AG04450 (cell line): ENCODE data around the gene LENG1. TPM values are rescaled to one million over a fixed set of nuclear protein-coding genes. Genes with fewer than 3 reads are reported as not detected.

Experiments used
- CTCF ChIA-PET: fragments of 300-600, 350-600 bp; formaldehyde crosslinking; extraction: SDS; loops from one replicate; lab custom pipeline; 2022; ENCODE audit warnings: antibody characterized with exemption, inconsistent platforms; lab: Charles Lee
- POLR2A ChIA-PET: fragments of 350-600 bp; formaldehyde crosslinking; extraction: SDS; loops from one replicate; lab custom pipeline; 2021; ENCODE audit warnings: antibody characterized with exemption, inconsistent platforms; lab: Yijun Ruan, JAX
- DNase-seq: peaks from one replicate; pipeline ENCODE4 v3.0.0-alpha.2; 2011; ENCODE audit warnings: low read depth, low spot score
- H3K27ac ChIP-seq: one replicate; pipeline ENCODE4 v1.5.1; 2012; ENCODE audit warnings: low read depth, low read length, control low read depth
- H3K27me3 ChIP-seq: one replicate; pipeline ENCODE4 v1.6.0; 2012; ENCODE audit warnings: low read length; ENCODE audit not compliant: control insufficient read depth, insufficient read depth
- H3K4me3 ChIP-seq: 2 replicates; pipeline ENCODE4 v1.5.1; 2011; ENCODE audit warnings: mild to moderate bottlenecking, low read depth, low read length, control low read depth
- H3K9me3 ChIP-seq: 2 replicates; pipeline ENCODE4 v1.5.1; 2012; ENCODE audit warnings: low read length; ENCODE audit not compliant: control insufficient read depth, insufficient read depth
- polyA plus RNA-seq: library from polyadenylated mRNA; depleted of rRNA; stranded (reverse); fragments of >200 nt; gene quantifications from 2 replicates; pipeline ENCODE4 v1.2.3, GENCODE V29; 2011
- TF ChIP-seq, protein P1 (sequence below): IDR thresholded peaks from 2 replicates; pipeline ENCODE4 v1.5.1; 2011; ENCODE audit warnings: low read depth, low read length, control low read depth, inconsistent platforms

Gene LENG1
- polyA plus RNA-seq, 1 experiment, result 3.3 TPM

DNA sequence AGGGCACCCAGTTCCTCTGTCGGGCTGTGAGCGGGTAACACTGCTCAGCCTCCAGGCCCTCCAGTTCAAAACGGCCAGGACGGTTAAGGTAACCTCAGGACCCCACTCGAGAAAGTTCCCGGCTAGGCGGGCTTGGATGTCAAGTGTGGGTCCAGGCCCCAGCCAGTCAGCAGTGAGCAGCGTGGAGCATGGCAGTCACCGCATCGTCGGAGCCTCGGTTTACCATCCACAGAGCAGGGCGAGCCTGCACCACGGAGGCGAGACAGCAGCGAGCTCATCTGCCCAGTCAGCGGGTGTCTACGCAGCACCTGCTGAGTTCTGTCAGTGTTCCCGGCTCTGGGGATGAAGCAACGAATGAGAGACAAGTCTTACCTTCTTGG lies 29.9 kb downstream of the LENG1 start:
- TF ChIP-seq, protein P1, sequence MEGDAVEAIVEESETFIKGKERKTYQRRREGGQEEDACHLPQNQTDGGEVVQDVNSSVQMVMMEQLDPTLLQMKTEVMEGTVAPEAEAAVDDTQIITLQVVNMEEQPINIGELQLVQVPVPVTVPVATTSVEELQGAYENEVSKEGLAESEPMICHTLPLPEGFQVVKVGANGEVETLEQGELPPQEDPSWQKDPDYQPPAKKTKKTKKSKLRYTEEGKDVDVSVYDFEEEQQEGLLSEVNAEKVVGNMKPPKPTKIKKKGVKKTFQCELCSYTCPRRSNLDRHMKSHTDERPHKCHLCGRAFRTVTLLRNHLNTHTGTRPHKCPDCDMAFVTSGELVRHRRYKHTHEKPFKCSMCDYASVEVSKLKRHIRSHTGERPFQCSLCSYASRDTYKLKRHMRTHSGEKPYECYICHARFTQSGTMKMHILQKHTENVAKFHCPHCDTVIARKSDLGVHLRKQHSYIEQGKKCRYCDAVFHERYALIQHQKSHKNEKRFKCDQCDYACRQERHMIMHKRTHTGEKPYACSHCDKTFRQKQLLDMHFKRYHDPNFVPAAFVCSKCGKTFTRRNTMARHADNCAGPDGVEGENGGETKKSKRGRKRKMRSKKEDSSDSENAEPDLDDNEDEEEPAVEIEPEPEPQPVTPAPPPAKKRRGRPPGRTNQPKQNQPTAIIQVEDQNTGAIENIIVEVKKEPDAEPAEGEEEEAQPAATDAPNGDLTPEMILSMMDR, result no peak
- Histone ChIP-seq H3K27me3 (peaks cover 3% of the 10 kb centered on the region), H3K27ac (no peak overlapping the region), H3K9me3 (peaks cover 4% of the 10 kb centered on the region), H3K4me3 (no peak overlapping the region)
- ChIA-PET POLR2A (no interaction called here), CTCF (no interaction called here)
- no peak for DNase-seq

DNA sequence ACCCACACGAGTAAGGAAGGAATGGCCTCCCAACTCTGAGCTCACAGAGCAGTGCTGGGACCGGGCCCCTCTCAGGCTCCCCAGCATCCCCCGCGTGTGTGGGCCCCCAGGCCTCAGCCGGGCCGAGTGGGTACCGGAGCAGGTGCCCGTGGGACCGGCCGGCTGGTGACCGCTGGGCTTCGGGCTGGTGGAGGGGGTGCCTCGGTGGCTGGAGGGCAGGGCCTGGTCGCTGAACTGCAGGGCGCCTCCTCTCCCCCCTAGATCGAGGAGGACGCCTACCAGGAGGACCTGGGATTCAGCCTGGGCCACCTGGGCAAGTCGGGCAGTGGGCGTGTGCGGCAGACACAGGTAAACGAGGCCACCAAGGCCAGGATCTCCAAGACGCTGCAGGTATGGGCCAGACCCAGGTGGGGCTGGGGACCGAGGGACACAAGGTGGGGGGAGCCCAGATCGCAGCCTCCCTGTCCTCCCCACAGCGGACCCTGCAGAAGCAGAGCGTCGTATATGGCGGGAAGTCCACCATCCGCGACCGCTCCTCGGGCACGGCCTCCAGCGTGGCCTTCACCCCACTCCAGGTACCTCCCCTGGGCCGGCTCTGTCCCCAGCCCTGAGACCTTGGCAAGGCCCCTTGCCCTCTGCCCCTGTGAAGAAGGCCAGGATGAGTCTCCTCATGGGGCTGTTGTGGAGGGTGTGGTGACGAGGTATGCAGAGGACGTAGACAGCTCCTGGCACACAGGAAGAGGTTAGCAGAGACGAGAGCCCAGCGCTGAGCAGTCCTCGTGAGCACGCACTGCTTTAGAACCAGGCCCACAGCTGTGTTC lies 30.5 kb downstream of the LENG1 start:
- POLR2A ChIA-PET, result no interaction called here

DNA sequence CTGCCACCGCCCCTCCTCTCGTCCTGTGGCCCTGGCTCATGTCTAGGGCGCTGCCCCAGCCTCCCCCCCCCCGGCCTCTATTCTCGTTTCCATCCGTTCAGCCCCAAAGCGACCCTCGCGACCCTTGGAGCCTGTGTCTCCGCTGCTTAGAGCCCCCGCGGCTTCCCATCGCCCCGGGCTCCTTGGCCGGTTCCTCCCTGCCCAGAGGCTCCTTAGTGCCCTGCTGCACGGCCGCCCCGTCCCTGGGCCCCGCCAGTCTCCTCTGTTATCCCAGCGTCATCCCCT lies 31.1 kb downstream of the LENG1 start:
- POLR2A ChIA-PET, result no interaction called here
- Histone ChIP-seq H3K27me3 (no peaks in the 10 kb centered on the region), H3K4me3 (no peak overlapping the region), H3K9me3 (no peaks in the 10 kb centered on the region; the same call in 1 of the 2 replicates), H3K27ac (no peak overlapping the region)
- DNase-seq, result no peak
- CTCF ChIA-PET, result no interaction called here
- TF ChIP-seq, protein P1, result no peak

More for the DNA sequence above, 30.5 kb downstream of the LENG1 start:
- CTCF ChIA-PET, result no interaction called here
- TF ChIP-seq, protein P1, result no peak
- H3K27ac ChIP-seq, result no peak overlapping the region
- H3K4me3 ChIP-seq, result no peak overlapping the region
- DNase-seq, result no peak
- H3K9me3 ChIP-seq, result peaks cover 4% of the 10 kb centered on the region
- H3K27me3 ChIP-seq, result peaks cover 3% of the 10 kb centered on the region

DNA sequence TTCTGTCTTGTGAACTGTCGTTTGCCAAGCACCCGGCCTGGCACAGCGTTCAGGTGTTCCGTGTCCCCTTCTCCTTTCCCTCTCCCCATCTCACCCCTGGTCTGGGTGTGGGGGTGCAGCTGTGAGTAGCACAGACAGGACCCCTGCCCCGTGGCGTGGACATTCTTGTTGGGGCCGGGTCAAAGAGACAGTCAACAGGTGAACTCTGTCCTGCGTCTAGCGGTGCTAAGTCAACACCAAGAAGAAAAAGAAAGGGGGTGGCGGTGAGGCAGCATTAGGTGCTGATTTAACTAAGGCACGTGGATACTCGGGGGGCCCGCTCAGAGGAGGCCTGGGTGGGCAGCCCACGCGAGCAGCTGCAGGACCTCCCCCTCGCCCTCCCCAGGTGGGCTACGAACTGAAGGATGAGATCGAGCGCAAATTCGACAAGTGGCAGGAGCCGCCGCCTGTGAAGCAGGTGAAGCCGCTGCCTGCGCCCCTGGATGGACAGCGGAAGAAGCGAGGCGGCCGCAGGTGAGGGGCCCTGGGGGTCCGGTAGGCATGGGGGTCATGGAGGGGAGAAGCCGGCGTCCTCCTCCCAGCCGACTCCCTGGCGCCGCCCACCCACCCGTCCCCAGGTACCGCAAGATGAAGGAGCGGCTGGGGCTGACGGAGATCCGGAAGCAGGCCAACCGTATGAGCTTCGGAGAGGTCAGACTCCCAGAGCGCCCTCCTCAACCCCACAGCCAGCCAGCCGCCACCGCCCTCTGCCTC lies 31.7 kb downstream of the LENG1 start:
- no peak for DNase-seq
- H3K4me3 ChIP-seq, result no peak overlapping the region
- no peaks in the 10 kb centered on the region for H3K27me3 ChIP-seq
- H3K27ac ChIP-seq, result no peak overlapping the region
- no peaks in the 10 kb centered on the region; the same call in 1 of the 2 replicates for H3K9me3 ChIP-seq
- ChIA-PET POLR2A (no interaction called here), CTCF (no interaction called here)
- TF ChIP-seq, protein P1, result no peak

DNA sequence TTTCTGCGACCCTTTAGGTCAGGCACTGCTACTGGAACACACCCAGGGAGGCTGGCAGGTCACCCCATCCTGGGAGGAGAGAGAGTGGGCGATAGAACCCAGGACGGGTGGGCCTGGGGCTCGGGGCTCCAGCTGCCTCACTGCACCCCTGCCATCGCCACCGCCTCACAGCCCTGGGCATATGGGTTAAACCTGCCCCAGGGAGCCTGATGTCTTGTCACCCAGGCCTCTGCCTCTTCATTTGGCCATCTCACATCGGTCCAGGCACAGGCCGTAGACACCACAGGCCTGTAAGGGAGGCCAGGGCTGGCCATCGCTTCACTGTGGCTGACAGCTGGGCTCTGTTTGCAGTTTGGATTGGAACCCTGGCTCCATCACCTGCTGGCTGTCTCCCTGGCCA lies 33.8 kb downstream of the LENG1 start:
- ChIA-PET POLR2A (no interaction called here), CTCF (no interaction called here)
- no peak for DNase-seq
- Histone ChIP-seq H3K9me3 (no peaks in the 10 kb centered on the region; the same call in 1 of the 2 replicates), H3K27me3 (no peaks in the 10 kb centered on the region), H3K4me3 (no peak overlapping the region), H3K27ac (no peak overlapping the region)
- TF ChIP-seq, protein P1, result no peak
